ENCODE data around the gene SMURF1. TPM values are rescaled to one million over a fixed set of nuclear protein-coding genes. Genes with fewer than 3 reads are reported as not detected.

Gene SMURF1
- polyA plus RNA-seq, 1 donor from 2014 or later, result 22.9 TPM

DNA sequence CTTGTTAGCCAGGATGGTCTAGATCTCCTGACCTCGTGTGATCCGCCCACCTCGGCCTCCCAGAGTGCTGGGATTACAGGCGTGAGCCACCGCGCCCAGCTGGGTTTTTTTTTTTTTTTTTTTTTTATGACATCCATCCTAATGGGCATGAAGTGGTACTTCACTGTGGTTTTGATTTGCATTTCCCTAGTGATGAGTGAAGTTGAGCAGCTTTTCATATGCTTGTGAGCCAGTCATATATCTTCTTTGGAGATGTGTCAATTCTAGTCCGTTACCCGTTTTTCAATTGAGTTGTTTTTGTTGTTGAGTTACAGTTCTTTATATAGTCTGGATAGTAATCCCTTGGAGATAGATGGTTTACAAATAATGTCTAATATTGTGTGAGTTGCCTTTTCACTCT lies 127.7 kb downstream of the SMURF1 start:
- H3K9ac ChIP-seq (ENCODE audit: low read length), result no peak overlapping the region
- TF ChIP-seq POLR2AphosphoS5 (IDR thresholded peaks at IDR 0.05) (no peak), EZH2 (IDR thresholded peaks at IDR 0.05; ENCODE audit: borderline replicate concordance, insufficient read depth, low read length, poor library complexity, severe bottlenecking) (no peak), EP300 (conservative IDR thresholded peaks at IDR 0.05; ENCODE audit: poor library complexity, severe bottlenecking) (no peak), TAF1 (IDR thresholded peaks at IDR 0.05; ENCODE audit: low read depth) (no peak), SMC3 (conservative IDR thresholded peaks at IDR 0.05; ENCODE audit: poor library complexity) (no peak), MXI1 (conservative IDR thresholded peaks at IDR 0.05; ENCODE audit: poor library complexity, severe bottlenecking) (no peak), RAD21 (conservative IDR thresholded peaks at IDR 0.05) (no peak)
- TF ChIP-seq, protein P1, sequence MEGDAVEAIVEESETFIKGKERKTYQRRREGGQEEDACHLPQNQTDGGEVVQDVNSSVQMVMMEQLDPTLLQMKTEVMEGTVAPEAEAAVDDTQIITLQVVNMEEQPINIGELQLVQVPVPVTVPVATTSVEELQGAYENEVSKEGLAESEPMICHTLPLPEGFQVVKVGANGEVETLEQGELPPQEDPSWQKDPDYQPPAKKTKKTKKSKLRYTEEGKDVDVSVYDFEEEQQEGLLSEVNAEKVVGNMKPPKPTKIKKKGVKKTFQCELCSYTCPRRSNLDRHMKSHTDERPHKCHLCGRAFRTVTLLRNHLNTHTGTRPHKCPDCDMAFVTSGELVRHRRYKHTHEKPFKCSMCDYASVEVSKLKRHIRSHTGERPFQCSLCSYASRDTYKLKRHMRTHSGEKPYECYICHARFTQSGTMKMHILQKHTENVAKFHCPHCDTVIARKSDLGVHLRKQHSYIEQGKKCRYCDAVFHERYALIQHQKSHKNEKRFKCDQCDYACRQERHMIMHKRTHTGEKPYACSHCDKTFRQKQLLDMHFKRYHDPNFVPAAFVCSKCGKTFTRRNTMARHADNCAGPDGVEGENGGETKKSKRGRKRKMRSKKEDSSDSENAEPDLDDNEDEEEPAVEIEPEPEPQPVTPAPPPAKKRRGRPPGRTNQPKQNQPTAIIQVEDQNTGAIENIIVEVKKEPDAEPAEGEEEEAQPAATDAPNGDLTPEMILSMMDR (IDR thresholded peaks at IDR 0.05; ENCODE audit: poor library complexity, severe bottlenecking), result no peak
- TF ChIP-seq, protein P2, sequence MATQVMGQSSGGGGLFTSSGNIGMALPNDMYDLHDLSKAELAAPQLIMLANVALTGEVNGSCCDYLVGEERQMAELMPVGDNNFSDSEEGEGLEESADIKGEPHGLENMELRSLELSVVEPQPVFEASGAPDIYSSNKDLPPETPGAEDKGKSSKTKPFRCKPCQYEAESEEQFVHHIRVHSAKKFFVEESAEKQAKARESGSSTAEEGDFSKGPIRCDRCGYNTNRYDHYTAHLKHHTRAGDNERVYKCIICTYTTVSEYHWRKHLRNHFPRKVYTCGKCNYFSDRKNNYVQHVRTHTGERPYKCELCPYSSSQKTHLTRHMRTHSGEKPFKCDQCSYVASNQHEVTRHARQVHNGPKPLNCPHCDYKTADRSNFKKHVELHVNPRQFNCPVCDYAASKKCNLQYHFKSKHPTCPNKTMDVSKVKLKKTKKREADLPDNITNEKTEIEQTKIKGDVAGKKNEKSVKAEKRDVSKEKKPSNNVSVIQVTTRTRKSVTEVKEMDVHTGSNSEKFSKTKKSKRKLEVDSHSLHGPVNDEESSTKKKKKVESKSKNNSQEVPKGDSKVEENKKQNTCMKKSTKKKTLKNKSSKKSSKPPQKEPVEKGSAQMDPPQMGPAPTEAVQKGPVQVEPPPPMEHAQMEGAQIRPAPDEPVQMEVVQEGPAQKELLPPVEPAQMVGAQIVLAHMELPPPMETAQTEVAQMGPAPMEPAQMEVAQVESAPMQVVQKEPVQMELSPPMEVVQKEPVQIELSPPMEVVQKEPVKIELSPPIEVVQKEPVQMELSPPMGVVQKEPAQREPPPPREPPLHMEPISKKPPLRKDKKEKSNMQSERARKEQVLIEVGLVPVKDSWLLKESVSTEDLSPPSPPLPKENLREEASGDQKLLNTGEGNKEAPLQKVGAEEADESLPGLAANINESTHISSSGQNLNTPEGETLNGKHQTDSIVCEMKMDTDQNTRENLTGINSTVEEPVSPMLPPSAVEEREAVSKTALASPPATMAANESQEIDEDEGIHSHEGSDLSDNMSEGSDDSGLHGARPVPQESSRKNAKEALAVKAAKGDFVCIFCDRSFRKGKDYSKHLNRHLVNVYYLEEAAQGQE (IDR thresholded peaks at IDR 0.05; ENCODE audit: borderline replicate concordance), result no peak
- H3K36me3 ChIP-seq (ENCODE audit: insufficient read depth, low read length), result peaks cover 10% of the 10 kb centered on the region
- no peaks in the 10 kb centered on the region for H3K9me3 ChIP-seq (ENCODE audit: low read length)
- no peak overlapping the region for H3K4me2 ChIP-seq (ENCODE audit: low read length)
- H3K79me2 ChIP-seq (replicated peaks; ENCODE audit: insufficient read depth, low read length), result no peaks in the 10 kb centered on the region
- H4K20me1 ChIP-seq (ENCODE audit: insufficient read depth), result no peaks in the 10 kb centered on the region
- no peak overlapping the region for H2AFZ ChIP-seq (ENCODE audit: low read depth, low read length)
- no peaks in the 10 kb centered on the region for H3K9me2 ChIP-seq (ENCODE audit: insufficient read depth, low read length)
- H3K27ac ChIP-seq (ENCODE audit: low read length), result no peak overlapping the region
- no peaks in the 10 kb centered on the region for H3K27me3 ChIP-seq (ENCODE audit: insufficient read depth, low read depth, low read length)
- H3K4me3 ChIP-seq (ENCODE audit: low read length), result no peak overlapping the region
- H3F3A ChIP-seq (ENCODE audit: insufficient read depth, low read length, poor library complexity, severe bottlenecking), result no peaks in the 10 kb centered on the region

DNA sequence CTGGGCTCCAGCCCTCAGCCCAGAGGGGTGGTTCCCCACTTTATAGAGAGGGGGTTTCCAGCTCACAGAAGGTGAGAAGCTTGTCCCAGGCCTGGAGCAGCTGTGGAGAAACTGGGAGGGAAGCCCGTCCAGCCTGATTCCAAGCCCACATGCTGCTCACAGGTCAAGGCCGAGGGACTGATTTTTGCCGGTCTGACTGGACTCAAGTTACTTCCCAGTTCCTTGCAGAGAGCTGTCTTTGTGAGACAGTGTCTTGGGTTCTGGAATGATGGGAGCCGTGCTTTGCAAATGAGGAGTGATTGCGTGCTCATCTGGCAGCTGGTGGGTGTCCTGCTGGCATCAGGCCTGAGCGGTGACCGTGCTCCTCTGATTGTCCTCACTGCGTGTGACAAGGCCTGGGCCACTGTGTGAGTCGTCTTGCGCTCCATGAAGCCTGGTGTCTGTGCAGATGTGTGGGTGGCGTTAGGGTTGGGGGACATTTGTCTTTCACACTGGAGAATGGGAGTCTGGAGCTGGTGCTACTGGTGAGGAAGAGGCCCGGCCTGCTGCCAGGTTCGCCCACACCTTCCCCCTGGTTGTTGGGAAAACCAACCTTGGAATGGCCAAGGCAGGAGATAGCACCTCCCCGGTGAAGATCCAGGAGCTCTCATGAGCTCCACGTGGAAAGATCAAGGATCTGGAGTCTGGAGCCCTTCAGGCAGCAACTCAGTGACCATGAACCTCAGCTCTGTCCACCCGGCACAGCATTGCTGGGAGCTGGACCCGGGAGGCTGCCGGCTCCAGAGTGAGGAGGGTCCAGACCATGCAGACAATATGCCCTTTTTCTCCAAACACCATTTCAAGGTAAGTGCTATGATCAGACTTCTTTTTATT lies 129.6 kb downstream of the SMURF1 start:
- Histone ChIP-seq H3K9ac (ENCODE audit: low read length) (no peak overlapping the region), H3K9me3 (ENCODE audit: low read length) (no peaks in the 10 kb centered on the region), H2AFZ (ENCODE audit: low read depth, low read length) (no peak overlapping the region), H3K36me3 (ENCODE audit: insufficient read depth, low read length) (peaks cover 10% of the 10 kb centered on the region), H3K4me2 (ENCODE audit: low read length) (no peak overlapping the region), H4K20me1 (ENCODE audit: insufficient read depth) (no peaks in the 10 kb centered on the region), H3K9me2 (ENCODE audit: insufficient read depth, low read length) (no peaks in the 10 kb centered on the region), H3K4me3 (ENCODE audit: low read length) (no peak overlapping the region), H3F3A (ENCODE audit: insufficient read depth, low read length, poor library complexity, severe bottlenecking) (no peaks in the 10 kb centered on the region), H3K27me3 (ENCODE audit: insufficient read depth, low read depth, low read length) (no peaks in the 10 kb centered on the region), H3K79me2 (replicated peaks; ENCODE audit: insufficient read depth, low read length) (no peaks in the 10 kb centered on the region), H3K27ac (ENCODE audit: low read length) (no peak overlapping the region)
- TF ChIP-seq, protein P2 (IDR thresholded peaks at IDR 0.05; ENCODE audit: borderline replicate concordance), result no peak
- TF ChIP-seq POLR2AphosphoS5 (IDR thresholded peaks at IDR 0.05), result no peak
